AG04449 (cell line): ENCODE data around the gene FREM2.

Experiments used
- CTCF ChIA-PET: fragments of 350-600 bp; formaldehyde crosslinking; extraction: SDS; loops from one replicate; lab custom pipeline; 2021; ENCODE audit warnings: antibody characterized with exemption; lab: Yijun Ruan, JAX
- POLR2A ChIA-PET: fragments of 400-600, 350-600 bp; formaldehyde crosslinking; extraction: SDS; loops from one replicate; lab custom pipeline; 2020; ENCODE audit warnings: antibody characterized with exemption, inconsistent platforms; lab: Yijun Ruan, JAX
- DNase-seq: peaks from one replicate; pipeline ENCODE4 v3.0.0-alpha.2; 2010; ENCODE audit warnings: low read depth, low spot score
- H3K4me3 ChIP-seq: 2 replicates; pipeline ENCODE4 v1.5.1; 2011; ENCODE audit warnings: low read depth, mild to moderate bottlenecking, control low read depth, low read length
- TF ChIP-seq, protein P1 (sequence below): IDR thresholded peaks from one replicate; pipeline ENCODE4 v1.5.1; 2011; ENCODE audit warnings: mild to moderate bottlenecking, moderate library complexity, low read length, control low read depth, inconsistent platforms; ENCODE audit not compliant: insufficient read depth; ENCODE audit errors: missing control alignments

Gene FREM2

DNA sequence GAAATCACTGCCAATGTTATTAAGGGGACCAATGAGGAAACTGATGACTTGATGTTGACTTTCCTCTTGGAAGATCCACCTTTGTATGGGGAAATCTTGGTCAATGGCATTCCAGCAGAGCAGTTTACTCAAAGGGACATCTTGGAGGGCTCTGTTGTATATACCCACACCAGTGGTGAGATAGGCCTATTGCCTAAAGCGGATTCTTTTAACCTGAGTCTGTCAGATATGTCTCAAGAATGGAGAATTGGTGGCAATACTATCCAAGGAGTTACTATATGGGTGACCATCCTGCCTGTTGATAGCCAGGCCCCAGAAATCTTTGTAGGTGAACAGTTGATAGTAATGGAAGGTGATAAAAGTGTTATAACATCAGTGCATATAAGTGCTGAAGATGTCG lies 3.4 kb downstream of the FREM2 start:
- TF ChIP-seq, protein P1, sequence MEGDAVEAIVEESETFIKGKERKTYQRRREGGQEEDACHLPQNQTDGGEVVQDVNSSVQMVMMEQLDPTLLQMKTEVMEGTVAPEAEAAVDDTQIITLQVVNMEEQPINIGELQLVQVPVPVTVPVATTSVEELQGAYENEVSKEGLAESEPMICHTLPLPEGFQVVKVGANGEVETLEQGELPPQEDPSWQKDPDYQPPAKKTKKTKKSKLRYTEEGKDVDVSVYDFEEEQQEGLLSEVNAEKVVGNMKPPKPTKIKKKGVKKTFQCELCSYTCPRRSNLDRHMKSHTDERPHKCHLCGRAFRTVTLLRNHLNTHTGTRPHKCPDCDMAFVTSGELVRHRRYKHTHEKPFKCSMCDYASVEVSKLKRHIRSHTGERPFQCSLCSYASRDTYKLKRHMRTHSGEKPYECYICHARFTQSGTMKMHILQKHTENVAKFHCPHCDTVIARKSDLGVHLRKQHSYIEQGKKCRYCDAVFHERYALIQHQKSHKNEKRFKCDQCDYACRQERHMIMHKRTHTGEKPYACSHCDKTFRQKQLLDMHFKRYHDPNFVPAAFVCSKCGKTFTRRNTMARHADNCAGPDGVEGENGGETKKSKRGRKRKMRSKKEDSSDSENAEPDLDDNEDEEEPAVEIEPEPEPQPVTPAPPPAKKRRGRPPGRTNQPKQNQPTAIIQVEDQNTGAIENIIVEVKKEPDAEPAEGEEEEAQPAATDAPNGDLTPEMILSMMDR = no peak
- H3K4me3 ChIP-seq = no peak overlapping the region
- DNase-seq = no peak
- CTCF ChIA-PET = no interaction called here
- POLR2A ChIA-PET = no interaction called here

DNA sequence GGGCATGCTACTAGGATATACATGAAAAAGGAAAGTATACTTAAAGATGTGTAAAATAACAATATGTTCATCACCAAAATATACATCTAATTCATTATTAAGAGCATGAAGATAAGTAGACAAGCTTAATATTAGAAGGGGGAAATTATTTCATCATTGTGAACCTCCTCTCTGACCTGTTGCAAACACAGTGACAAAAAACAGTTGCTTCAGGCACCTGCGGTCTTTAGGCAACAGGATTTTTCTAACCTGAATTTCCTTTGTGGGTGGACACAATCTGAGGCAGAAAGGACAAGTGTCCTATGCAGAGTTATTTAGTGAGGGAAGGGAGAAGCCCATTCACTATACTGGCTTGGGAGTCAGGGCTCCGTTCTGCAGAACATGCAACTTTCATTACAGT lies 6.3 kb downstream of the FREM2 start:
- no peak overlapping the region for H3K4me3 ChIP-seq
- ChIA-PET POLR2A (no interaction called here), CTCF (no interaction called here)
- TF ChIP-seq, protein P1 = no peak
- DNase-seq = no peak

DNA sequence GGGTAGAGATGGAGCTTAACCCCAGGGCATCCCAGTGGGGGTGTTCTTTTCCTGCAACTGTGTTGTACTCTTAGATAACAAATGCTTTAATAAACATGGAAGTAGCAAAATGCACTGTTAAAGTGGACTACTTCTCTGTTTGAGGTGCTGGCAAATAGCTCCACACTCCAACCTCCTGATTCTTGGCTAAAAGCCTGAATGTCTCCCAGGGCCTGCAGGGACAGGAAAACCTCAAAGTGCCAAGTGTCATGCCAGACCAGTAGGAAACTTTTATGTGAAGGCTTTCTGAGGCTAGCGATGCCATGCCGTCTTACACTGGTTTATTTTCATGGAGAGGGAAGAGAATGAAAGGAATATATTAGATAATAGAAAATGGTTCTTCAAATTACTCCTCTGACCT lies 6.8 kb downstream of the FREM2 start:
- CTCF ChIA-PET = no interaction called here
- TF ChIP-seq, protein P1 = no peak
- H3K4me3 ChIP-seq = no peak overlapping the region
- POLR2A ChIA-PET = no interaction called here
- no peak for DNase-seq

DNA sequence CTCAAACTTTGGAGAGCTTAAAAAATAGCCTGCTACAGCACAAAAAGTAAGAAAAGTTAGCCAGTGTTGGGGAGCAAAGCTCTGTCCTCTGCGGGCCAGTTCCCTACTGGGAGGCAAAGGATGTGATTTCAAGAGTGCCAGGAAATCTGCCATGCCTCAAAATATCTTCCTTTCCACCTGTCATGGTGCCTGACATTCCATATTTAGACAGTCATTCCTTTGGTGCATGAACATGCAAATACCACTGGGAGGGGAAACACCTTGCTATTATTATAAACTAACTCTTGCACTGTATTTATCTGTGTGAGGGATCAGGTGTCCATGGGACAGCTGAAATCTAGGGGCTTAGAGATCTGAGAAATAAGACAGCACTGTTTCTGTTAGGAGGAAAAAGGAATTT lies 10.3 kb downstream of the FREM2 start:
- TF ChIP-seq, protein P1 = no peak
- no peak for DNase-seq
- CTCF ChIA-PET = no interaction called here
- POLR2A ChIA-PET = no interaction called here
- H3K4me3 ChIP-seq = no peak overlapping the region

DNA sequence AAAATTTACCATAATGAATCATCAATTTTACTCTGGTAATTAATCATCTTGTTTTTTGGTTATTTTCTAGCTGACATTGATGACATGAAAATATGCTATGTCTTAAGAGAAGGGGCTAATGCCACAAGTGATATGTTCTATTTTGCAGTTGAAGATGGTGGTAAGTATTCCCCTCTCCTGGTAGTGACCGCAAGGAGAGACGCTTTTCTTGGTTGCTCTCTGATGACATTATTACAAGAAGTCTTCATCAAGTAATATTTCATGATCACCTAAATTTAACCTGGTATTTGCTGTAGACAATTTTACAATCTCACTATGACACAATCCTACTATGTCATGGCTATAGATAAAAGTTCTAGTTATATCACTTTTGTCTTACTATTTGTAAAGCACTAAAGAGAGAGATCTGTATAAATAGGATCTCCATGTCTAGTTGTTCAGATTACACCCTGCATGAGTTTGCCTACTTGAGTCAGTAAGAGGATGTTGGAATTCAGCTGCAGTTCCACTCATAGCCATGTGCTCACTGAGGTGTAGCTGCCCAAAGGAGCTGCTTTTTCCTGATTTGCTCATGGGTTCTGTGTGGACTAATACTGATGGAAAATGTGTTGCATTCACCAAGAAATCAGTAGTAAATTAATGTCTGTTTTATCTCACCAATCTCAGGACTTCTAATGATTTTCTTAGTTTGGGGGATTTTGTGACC lies 10.9 kb downstream of the FREM2 start:
- DNase-seq = no peak
- CTCF ChIA-PET = no interaction called here
- H3K4me3 ChIP-seq = no peak overlapping the region
- TF ChIP-seq, protein P1 = no peak
- POLR2A ChIA-PET = no interaction called here

DNA sequence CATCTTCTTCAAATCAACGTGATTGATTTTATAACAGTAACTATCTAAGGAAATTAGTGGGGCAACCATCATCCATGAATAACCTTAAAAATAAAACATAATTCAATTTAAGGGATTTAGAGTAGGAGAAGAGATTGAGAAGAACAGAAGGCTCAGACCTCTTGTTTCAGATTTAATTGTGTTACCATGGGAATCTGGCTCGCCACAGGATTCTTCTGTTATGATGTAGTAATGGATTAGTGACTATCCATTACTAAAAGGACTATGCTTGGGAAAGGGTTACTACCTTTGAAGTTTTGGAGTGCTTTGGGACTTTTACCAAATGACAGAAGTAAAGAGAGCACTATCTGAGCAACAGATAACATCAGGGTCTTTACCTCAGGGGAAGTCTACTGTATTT lies 13.2 kb downstream of the FREM2 start:
- H3K4me3 ChIP-seq = no peak overlapping the region
- no peak for DNase-seq
- POLR2A ChIA-PET = no interaction called here
- CTCF ChIA-PET = no interaction called here
- TF ChIP-seq, protein P1 = no peak
